GM10847 (cell line): ENCODE measurements around the gene REV3L.

Experiments
- POLR2A ChIP-seq: IDR thresholded peaks from 2 replicates; pipeline ENCODE4 v1.6.1; 2011; ENCODE audit not compliant: insufficient read length; ENCODE audit errors: extremely low read depth

Gene REV3L

DNA sequence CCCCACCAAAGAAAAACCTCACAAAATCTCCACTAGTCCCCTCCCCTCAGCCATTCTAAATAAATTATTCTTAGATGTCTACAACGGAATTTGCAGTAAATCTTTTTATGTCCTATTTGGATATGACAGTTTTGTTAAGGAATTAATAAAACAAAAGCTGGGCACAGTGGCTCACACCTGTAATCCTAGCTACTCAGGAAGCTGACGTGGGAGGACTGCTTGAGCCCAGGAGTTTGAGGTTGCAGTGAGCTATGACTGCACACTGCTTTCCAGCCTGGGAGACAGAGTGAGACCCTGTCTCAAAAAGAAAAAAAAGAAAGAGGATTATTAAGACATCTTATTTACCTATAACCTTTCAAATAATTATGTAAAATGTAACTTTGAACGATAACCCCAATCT is 230.3 kb downstream of the REV3L start:
- TF ChIP-seq POLR2A, result no peak

DNA sequence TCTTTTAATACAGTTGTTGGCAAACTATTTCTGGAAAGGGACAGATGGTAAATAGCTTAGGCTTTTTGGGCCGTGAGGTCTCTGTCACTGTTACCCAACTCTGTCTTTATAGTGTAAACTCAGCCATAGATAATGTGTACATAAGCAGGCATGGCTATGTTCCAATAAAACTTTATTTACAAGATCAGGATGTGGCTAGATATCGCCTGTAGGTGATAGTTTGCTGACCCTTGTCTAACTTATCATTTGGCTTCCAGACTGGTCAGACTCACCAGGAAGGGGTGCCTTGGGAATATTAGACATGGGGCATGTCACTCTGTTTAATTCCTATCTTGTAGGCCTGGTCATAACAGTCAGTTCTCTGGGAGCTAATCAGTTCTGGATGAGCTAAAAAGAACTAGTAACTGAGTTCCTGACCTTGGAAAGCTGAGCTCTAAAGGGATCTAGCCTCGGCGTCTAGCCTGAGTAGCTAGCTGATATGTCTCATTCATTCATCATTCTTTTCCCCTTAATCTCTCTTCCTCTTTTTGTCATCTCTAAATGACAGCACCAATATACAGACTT is 232.1 kb downstream of the REV3L start:
- no peak for TF ChIP-seq POLR2A
